ENCODE measurements around the gene GNAQ. TPM values are rescaled to one million over a fixed set of nuclear protein-coding genes. Genes with fewer than 3 reads are reported as not detected.

Gene GNAQ
- total and polyA plus RNA-seq, 2 of the 13 experiments (the other 11 are each of a cell fraction or from before 2014, with no cell fraction given), result 16.5 to 17.7 TPM

DNA sequence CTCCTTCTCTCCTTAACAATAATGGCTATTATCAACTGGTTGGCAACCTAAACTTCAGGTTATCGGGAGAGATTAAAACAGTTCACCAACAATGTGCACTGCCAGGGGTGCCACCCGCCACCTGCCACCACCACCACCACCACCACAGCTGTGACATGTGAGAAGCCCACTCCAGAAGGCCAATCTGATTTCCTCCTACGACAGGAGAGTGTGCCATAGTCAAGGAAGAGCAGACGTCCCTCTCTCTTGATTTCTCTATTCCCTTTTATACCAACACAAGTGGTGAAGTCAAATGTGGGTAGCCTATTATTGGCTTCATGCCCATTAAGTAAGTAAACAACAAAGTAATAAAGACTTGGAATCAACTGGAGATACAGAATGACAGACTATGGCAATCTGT is 22.4 kb downstream of the GNAQ start (continued):
- TF ChIP-seq ZNF7 (CRISPR knock-in tag; IDR thresholded peaks at IDR 0.05) (no peak), REL (CRISPR knock-in tag; conservative IDR thresholded peaks at IDR 0.05) (no peak), ZNF598 (CRISPR knock-in tag; IDR thresholded peaks at IDR 0.05; ENCODE audit: borderline replicate concordance) (no peak)

DNA sequence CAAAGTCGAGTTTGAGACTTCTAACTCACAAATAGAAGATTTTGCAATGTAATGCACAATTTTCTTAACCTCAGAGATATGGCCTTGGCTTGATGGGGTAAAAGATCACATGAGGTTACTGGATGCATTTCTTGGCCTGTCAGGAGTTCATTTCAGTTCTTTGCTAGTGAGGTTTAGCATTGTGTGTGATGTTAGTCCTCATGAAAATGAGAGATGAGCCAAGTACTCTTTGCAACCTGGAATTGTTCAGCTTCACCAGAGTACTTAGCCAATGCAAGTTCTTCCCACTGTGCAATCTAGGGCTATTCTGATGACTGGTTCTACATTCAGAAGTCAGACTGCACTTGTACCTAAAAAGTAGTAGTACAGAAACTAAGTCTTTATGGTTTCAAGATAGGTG is 24.9 kb downstream of the GNAQ start:
- Histone ChIP-seq H2AFZ (ENCODE audit: low read length) (no peak overlapping the region), H3K27me3 (ENCODE audit: control insufficient read depth in 1 of 2, insufficient read depth in 2 of 2, low read length in 2 of 2) (no peaks in the 10 kb centered on the region), H3K27ac (ENCODE audit: extremely low read length, insufficient read depth, low read length) (no peak overlapping the region), H3K4me2 (ENCODE audit: low read depth, low read length) (no peak overlapping the region), H4K20me1 (ENCODE audit: insufficient read depth, low read length) (peaks cover 21% of the 10 kb centered on the region; the same call in 1 of the 2 replicates), H3K9me3 (ENCODE audit: low read length) (no peaks in the 10 kb centered on the region), H3K4me3 (replicated peaks in 1 of 3; ENCODE audit: insufficient read depth in 1 of 3, low read depth in 2 of 3, low read length in 3 of 3) (no peak overlapping the region), H3K4me1 (ENCODE audit: insufficient read depth, low read length) (peaks cover 88% of the 10 kb centered on the region), H3K9ac (ENCODE audit: insufficient read depth, low read depth, low read length) (no peak overlapping the region), H3K36me3 (replicated peaks in 1 of 2; ENCODE audit: control insufficient read depth in 1 of 2, insufficient read depth in 2 of 2, low read length in 2 of 2) (no peaks in the 10 kb centered on the region), H3K79me2 (ENCODE audit: insufficient read depth, low read length) (peaks cover 57% of the 10 kb centered on the region)
- whole genome bisulfite sequencing (ENCODE audit: low lambda C conversion rate), result 7% methylated on average over 1 of the region's 1 CpG
- ATAC-seq (no peak), DNase-seq (ENCODE audit: low spot score) (no peak), FAIRE-seq (no peak)
- 0 out of 2 replicates have a peak, but pooled peaks have one; percentile 22 for TF ChIP-seq THRA (CRISPR knock-in tag; IDR thresholded peaks at IDR 0.05; ENCODE audit: borderline replicate concordance)
- TF ChIP-seq MAFK (conservative IDR thresholded peaks at IDR 0.05 in 1 of 2, IDR thresholded peaks at IDR 0.05 in 1 of 2; ENCODE audit: low read length in 2 of 2), result no peak
- ChIA-PET POLR2A (no interaction called here), CTCF (ENCODE audit: low intra/inter-chr PET ratio, low total read pairs) (no interaction called here)
- BruUV-seq (replicated peaks), result no TSS peak
- intact Hi-C loops (cut with micrococcal nuclease; ENCODE audit: unreplicated experiment), result no loop called here
- in situ Hi-C loops (cut with HindIII; ENCODE audit: extremely low pct_ligation_motif_present, low pct_unique_long_range_greater_than_20kb), result no loop called here

All from HepG2 (cell line).